HepG2 (cell line): ENCODE data around the gene KAZN. TPM values are rescaled to one million over a fixed set of nuclear protein-coding genes. Genes with fewer than 3 reads are reported as not detected.
A peak's percentile ranks its signal among the peaks of the same experiment; 100 is the strongest.

Experiments used
- ATAC-seq: fragments of 200-7000 bp; cut with Tn5 transposase; 3 replicates; pipeline ENCODE4 v1.9.1; 2020; ENCODE audit warnings: mild to moderate bottlenecking, moderate library complexity
- BruUV-seq: library from RNA; stranded (reverse); fragments of 400-500 nt; replicated peaks from 2 replicates; lab custom pipeline; 2021; lab: Mats Ljungman, UMichigan
- CTCF ChIA-PET: fragments of 300-600 bp; formaldehyde crosslinking; extraction: SDS; loops from one replicate; lab custom pipeline; 2021; ENCODE audit warnings: low total read pairs, inconsistent platforms, low intra/inter-chr PET ratio; lab: Yijun Ruan, JAX
- POLR2A ChIA-PET: fragments of 350-600 bp; sonication (Branson Sonifier 250); formaldehyde crosslinking; loops from one replicate; lab custom pipeline; 2020; ENCODE audit warnings: antibody characterized with exemption, inconsistent platforms; lab: Yijun Ruan, JAX
- DNase-seq: peaks from one replicate; pipeline ENCODE4 v3.0.0-alpha.2; 2015; ENCODE audit warnings: low spot score
- FAIRE-seq: peaks from 3 replicates; lab custom pipeline; 2011; peaks lifted over from hg19 to GRCh38; lab: Jason Lieb, UNC
- H2AFZ ChIP-seq: one replicate; pipeline ENCODE4 v1.6.1; 2011; ENCODE audit warnings: low read length, inconsistent platforms
- H3K27ac ChIP-seq: fragments of 300-600 bp; 3 replicates; pipeline ENCODE4 v1.8.0; 2011; ENCODE audit warnings: mixed run types, mild to moderate bottlenecking, mixed read lengths, low read length, inconsistent platforms; ENCODE audit not compliant: insufficient read depth; ENCODE audit errors: extremely low read length
- H3K27me3 ChIP-seq, 2 experiments: fragments of 200-600 bp in 1 of 2; 2 replicates in 1 of 2; 3 replicates in 1 of 2; pipeline versions ENCODE4 v1.6.0 to v1.8.0; 2011; ENCODE audit warnings: low read length in 2 of 2, mild to moderate bottlenecking in 2 of 2, moderate library complexity in 2 of 2, inconsistent platforms in 1 of 2; ENCODE audit not compliant: insufficient read depth in 2 of 2, control insufficient read depth in 1 of 2
- H3K36me3 ChIP-seq, 2 experiments: fragments of 200-600 bp in 1 of 2; replicated peaks in 1 of 2; 2 replicates in 1 of 2; 3 replicates in 1 of 2; pipeline versions ENCODE4 v1.5.1 to v1.8.0; 2011; ENCODE audit warnings: low read length in 2 of 2, inconsistent platforms in 1 of 2; ENCODE audit not compliant: insufficient read depth in 2 of 2, control insufficient read depth in 1 of 2
- H3K4me1 ChIP-seq: 2 replicates; pipeline ENCODE4 v1.5.1; 2012; ENCODE audit warnings: low read length, inconsistent platforms; ENCODE audit not compliant: insufficient read depth
- H3K4me2 ChIP-seq: 2 replicates; pipeline ENCODE4 v1.6.0; 2011; ENCODE audit warnings: low read depth, low read length, inconsistent platforms
- H3K4me3 ChIP-seq, 3 experiments: fragments of 200-600 bp in 1 of 3; sonication (generic), shearing (Covaris generic) in 1 of 3; replicated peaks in 1 of 3; 2 replicates each; pipeline ENCODE4 v1.5.1; 2011 to 2016; ENCODE audit warnings: low read length in 3 of 3, inconsistent platforms in 2 of 3, low read depth in 2 of 3, mild to moderate bottlenecking in 2 of 3, control low read depth in 1 of 3, mixed read lengths in 1 of 3; ENCODE audit not compliant: insufficient read depth in 1 of 3
- H3K79me2 ChIP-seq: one replicate; pipeline ENCODE4 v1.6.1; 2011; ENCODE audit warnings: low read length, inconsistent platforms; ENCODE audit not compliant: insufficient read depth
- H3K9ac ChIP-seq: 2 replicates; pipeline ENCODE4 v1.6.0; 2011; ENCODE audit warnings: mild to moderate bottlenecking, low read depth, low read length, inconsistent platforms; ENCODE audit not compliant: insufficient read depth
- H3K9me3 ChIP-seq: 2 replicates; pipeline ENCODE4 v1.5.1; 2012; ENCODE audit warnings: mild to moderate bottlenecking, low read length
- H4K20me1 ChIP-seq: 2 replicates; pipeline ENCODE4 v1.6.0; 2011; ENCODE audit warnings: inconsistent platforms, mild to moderate bottlenecking, low read length, moderate library complexity; ENCODE audit not compliant: insufficient read depth
- CSRNP1 ChIP-seq: sonication (generic); formaldehyde crosslinking; IDR thresholded peaks from 2 replicates; pipeline ENCODE4 v1.8.1; 2023; ENCODE audit warnings: mild to moderate bottlenecking, missing genetic modification reagents
- EEA1 ChIP-seq: sonication (generic); formaldehyde crosslinking; IDR thresholded peaks from 2 replicates; pipeline ENCODE4 v1.5.1; 2020; ENCODE audit warnings: mild to moderate bottlenecking, missing genetic modification reagents, borderline replicate concordance
- ETV5 ChIP-seq: IDR thresholded peaks from 2 replicates; pipeline ENCODE4 v1.6.1; 2018; ENCODE audit warnings: missing biosample characterization, missing genetic modification reagents, inconsistent platforms, borderline replicate concordance
- HNRNPLL ChIP-seq: fragments of 200-400 bp; formaldehyde crosslinking; IDR thresholded peaks from 2 replicates; pipeline ENCODE4 v1.6.1; 2017; ENCODE audit warnings: mild to moderate bottlenecking, low read depth, low read length; ENCODE audit not compliant: poor library complexity, severe bottlenecking
- POGK ChIP-seq: sonication (generic); formaldehyde crosslinking; conservative IDR thresholded peaks from 2 replicates; pipeline ENCODE4 v1.8.0; 2022; ENCODE audit warnings: mild to moderate bottlenecking, moderate library complexity, missing genetic modification reagents
- ZNF33A ChIP-seq: sonication (generic); formaldehyde crosslinking; IDR thresholded peaks from 2 replicates; pipeline ENCODE4 v1.5.1; 2020; ENCODE audit warnings: missing genetic modification reagents, mild to moderate bottlenecking, moderate library complexity, borderline replicate concordance
- ZNF678 ChIP-seq: sonication (generic); formaldehyde crosslinking; IDR thresholded peaks from 2 replicates; pipeline ENCODE4 v1.4.0; 2020; ENCODE audit warnings: mild to moderate bottlenecking, missing genetic modification reagents
- WGBS: methylation state at CpG from one replicate; pipeline ENCODE4 v1.1.6; 2017; ENCODE audit warnings: low lambda C conversion rate; 5-methylcytosine and 5-hydroxymethylcytosine counted together
- in situ Hi-C: cut with HindIII; loops from 2 replicates; pipeline ENCODE4 v1.10.0; 2017; ENCODE audit warnings: low pct_unique_long_range_greater_than_20kb; ENCODE audit not compliant: extremely low pct_ligation_motif_present
- intact Hi-C: fragments of 100-400 bp; cut with micrococcal nuclease; formaldehyde crosslinking; loops from one replicate; pipeline ENCODE4 v1.10.0; 2022; ENCODE audit not compliant: unreplicated experiment
- polyA plus RNA-seq, 8 experiments: library from polyadenylated mRNA; depleted of rRNA in 3 of 8; stranded (reverse) in 7 of 8; unstranded in 1 of 8; fragments of >200 nt; fragmentation: Illumina TruSeq in 4 of 8; extraction: Trizol in 4 of 8; gene quantifications; 2 replicates each; pipeline versions ENCODE4 v1.2.1 to v1.2.3, GENCODE V29; 2011 to 2016; ENCODE audit warnings: low read depth in 4 of 8, missing spikeins in 1 of 8, mixed read lengths in 1 of 8; ENCODE audit not compliant: insufficient read depth in 1 of 8
- total RNA-seq, 5 experiments: library from RNA; depleted of rRNA; stranded (reverse); fragments of >200 nt; fragmentation: Illumina TruSeq; extraction: Trizol; gene quantifications; 2 replicates each; pipeline ENCODE4 v1.2.3, GENCODE V29; 2016; ENCODE audit warnings: low read depth in 1 of 5
- TF ChIP-seq, protein P1 (sequence below): IDR thresholded peaks from 2 replicates; pipeline ENCODE4 v1.6.1; 2016; ENCODE audit warnings: low read depth, missing genetic modification reagents, missing compliant biosample characterization

KAZN gene
- total and polyA plus RNA-seq, 2 of the 13 experiments (the other 11 are each of a cell fraction or from before 2014, with no cell fraction given), result 10.4 to 13.5 TPM

GRCh38 chr1:15151871-15152270 lies 553.4 kb downstream of the KAZN start:
- Histone ChIP-seq H3K27me3 (no peaks in the 10 kb centered on the region), H4K20me1 (peaks cover 16% of the 10 kb centered on the region; the same call in 1 of the 2 replicates), H3K4me3 (peak overlapping the region; percentile 69 to 83 (median 70)), H3K4me2 (peak overlapping the region; percentile 86), H3K36me3 (peaks cover 2 to 9% of the 10 kb centered on the region in 2 experiments; a peak in 2 of 5 replicates), H3K9ac (peak overlapping the region; percentile 77), H3K9me3 (no peaks in the 10 kb centered on the region), H3K27ac (peak overlapping the region; percentile 69), H3K4me1 (peaks cover 79% of the 10 kb centered on the region), H3K79me2 (peaks cover 47% of the 10 kb centered on the region), H2AFZ (no peak overlapping the region)
- CTCF ChIA-PET, result interaction anchor here (1.0 to 2.7 kb wide), 4 partner anchors 51 to 153 kb away, joined by 3 to 18 read pairs (median 5); no protein-coding TSS in a partner anchor
- ATAC-seq (no peak), FAIRE-seq (no peak), DNase-seq (no peak)
- intact Hi-C loops, result loop anchor here (1.0 to 5.0 kb wide), 5 partner anchors 12 to 120 kb away; no protein-coding TSS in a partner anchor
- POLR2A ChIA-PET, result interaction anchor here (1.2 to 3.9 kb wide), 10 partner anchors 12 to 120 kb away, joined by 3 to 33 read pairs (median 10); no protein-coding TSS in a partner anchor
- TSS peak; percentile 38 for BruUV-seq
- 38% methylated on average over 3 of the region's 3 CpGs for WGBS
- in situ Hi-C loops, result no loop called here
- TF ChIP-seq, protein P1, sequence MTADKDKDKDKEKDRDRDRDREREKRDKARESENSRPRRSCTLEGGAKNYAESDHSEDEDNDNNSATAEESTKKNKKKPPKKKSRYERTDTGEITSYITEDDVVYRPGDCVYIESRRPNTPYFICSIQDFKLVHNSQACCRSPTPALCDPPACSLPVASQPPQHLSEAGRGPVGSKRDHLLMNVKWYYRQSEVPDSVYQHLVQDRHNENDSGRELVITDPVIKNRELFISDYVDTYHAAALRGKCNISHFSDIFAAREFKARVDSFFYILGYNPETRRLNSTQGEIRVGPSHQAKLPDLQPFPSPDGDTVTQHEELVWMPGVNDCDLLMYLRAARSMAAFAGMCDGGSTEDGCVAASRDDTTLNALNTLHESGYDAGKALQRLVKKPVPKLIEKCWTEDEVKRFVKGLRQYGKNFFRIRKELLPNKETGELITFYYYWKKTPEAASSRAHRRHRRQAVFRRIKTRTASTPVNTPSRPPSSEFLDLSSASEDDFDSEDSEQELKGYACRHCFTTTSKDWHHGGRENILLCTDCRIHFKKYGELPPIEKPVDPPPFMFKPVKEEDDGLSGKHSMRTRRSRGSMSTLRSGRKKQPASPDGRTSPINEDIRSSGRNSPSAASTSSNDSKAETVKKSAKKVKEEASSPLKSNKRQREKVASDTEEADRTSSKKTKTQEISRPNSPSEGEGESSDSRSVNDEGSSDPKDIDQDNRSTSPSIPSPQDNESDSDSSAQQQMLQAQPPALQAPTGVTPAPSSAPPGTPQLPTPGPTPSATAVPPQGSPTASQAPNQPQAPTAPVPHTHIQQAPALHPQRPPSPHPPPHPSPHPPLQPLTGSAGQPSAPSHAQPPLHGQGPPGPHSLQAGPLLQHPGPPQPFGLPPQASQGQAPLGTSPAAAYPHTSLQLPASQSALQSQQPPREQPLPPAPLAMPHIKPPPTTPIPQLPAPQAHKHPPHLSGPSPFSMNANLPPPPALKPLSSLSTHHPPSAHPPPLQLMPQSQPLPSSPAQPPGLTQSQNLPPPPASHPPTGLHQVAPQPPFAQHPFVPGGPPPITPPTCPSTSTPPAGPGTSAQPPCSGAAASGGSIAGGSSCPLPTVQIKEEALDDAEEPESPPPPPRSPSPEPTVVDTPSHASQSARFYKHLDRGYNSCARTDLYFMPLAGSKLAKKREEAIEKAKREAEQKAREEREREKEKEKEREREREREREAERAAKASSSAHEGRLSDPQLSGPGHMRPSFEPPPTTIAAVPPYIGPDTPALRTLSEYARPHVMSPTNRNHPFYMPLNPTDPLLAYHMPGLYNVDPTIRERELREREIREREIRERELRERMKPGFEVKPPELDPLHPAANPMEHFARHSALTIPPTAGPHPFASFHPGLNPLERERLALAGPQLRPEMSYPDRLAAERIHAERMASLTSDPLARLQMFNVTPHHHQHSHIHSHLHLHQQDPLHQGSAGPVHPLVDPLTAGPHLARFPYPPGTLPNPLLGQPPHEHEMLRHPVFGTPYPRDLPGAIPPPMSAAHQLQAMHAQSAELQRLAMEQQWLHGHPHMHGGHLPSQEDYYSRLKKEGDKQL, result no peak
- 0 out of 2 replicates have a peak, but pooled peaks have one; percentile 29 for TF ChIP-seq CSRNP1 (CRISPR knock-in tag)
- 0 out of 2 replicates have a peak, but pooled peaks have one; percentile 14 for TF ChIP-seq POGK (CRISPR knock-in tag)
- no peak for TF ChIP-seq ZNF678 (CRISPR knock-in tag)
- no peak for TF ChIP-seq ZNF33A
- TF ChIP-seq HNRNPLL, result no peak
- TF ChIP-seq EEA1 (CRISPR knock-in tag), result no peak
- TF ChIP-seq ETV5 (CRISPR knock-in tag), result no peak
